Neural progenitor cell (in vitro differentiated cells): ENCODE data around the gene PIP5K1B.

ENCODE experiments used
- CTCF ChIP-seq: fragments of 200-600 bp; sonication (generic); IDR thresholded peaks from 2 replicates; pipeline ENCODE4 v1.5.1; 2017; ENCODE audit warnings: antibody characterized with exemption, mild to moderate bottlenecking
- EZH2 ChIP-seq: fragments of 200-600 bp; sonication (generic); IDR thresholded peaks from 2 replicates; pipeline ENCODE4 v1.6.1; 2017; ENCODE audit warnings: antibody characterized with exemption, mild to moderate bottlenecking, moderate library complexity

- TF ChIP-seq EZH2 (no peak), CTCF (no peak)
These were observed 15.0 kb upstream of the PIP5K1B start for GRCh38 chr9:68690088-68690487.
